Ovary (tissue), 9 donors: Measurements from ENCODE around the gene POU2AF1. TPM values are rescaled to one million over a fixed set of nuclear protein-coding genes. Genes with fewer than 3 reads are reported as not detected.

Source experiments
- DNase-seq, 5 donors: peaks; one replicate each; pipeline ENCODE4 v3.0.0-alpha.2; 2019 to 2020
- H3K27ac ChIP-seq, 2 donors: fragments of 200-600 bp; one replicate each; pipeline versions ENCODE4 v1.5.1 to v1.8.0; 2019 to 2022
- H3K27me3 ChIP-seq: fragments of 200-600 bp; one replicate; pipeline ENCODE4 v1.8.0; 2022
- H3K36me3 ChIP-seq: fragments of 200-600 bp; sonication (generic); one replicate; pipeline ENCODE4 v1.5.1; 2019
- H3K4me1 ChIP-seq: one replicate; pipeline ENCODE4 v1.8.1; 2013; ENCODE audit warnings: mild to moderate bottlenecking, moderate library complexity; ENCODE audit not compliant: insufficient read depth
- H3K4me3 ChIP-seq: fragments of 200-600 bp; sonication (generic); one replicate; pipeline ENCODE4 v1.5.1; 2017
- H3K9me3 ChIP-seq, 2 donors: fragments of 200-600 bp in 1 of 2; sonication (generic) in 1 of 2; one replicate each; pipeline versions ENCODE4 v1.5.1 to v1.8.1; 2013 to 2019; ENCODE audit warnings: mild to moderate bottlenecking in 1 of 2, moderate library complexity in 1 of 2
- EP300 ChIP-seq: sonication (generic); formaldehyde crosslinking; IDR thresholded peaks from one replicate; pipeline ENCODE4 v1.6.1; 2017; ENCODE audit warnings: antibody characterized with exemption
- POLR2A ChIP-seq: fragments of 450-650 bp; IDR thresholded peaks from one replicate; pipeline ENCODE4 v1.6.1; 2017; ENCODE audit warnings: antibody characterized with exemption, mild to moderate bottlenecking, moderate library complexity
- WGBS, 3 donors: extraction: QIAGEN DNeasy Blood & Tissue Kit in 1 of 3; methylation state at CpG; one replicate each; pipeline versions ENCODE4 v1.1.5 to v1.1.7; 2013 to 2017; 5-methylcytosine and 5-hydroxymethylcytosine counted together
- intact Hi-C, 4 donors: fragments of 100-400 bp; cut with DNase I; formaldehyde crosslinking; loops; one replicate each; pipeline versions ENCODE4 v1.11.0 to v1.15.1; 2022 to 2023
- polyA plus RNA-seq, 2 donors: library from polyadenylated mRNA; stranded (reverse); fragments of 200-250 nt in 1 of 2; fragments of 350-450 nt in 1 of 2; fragmentation: Illumina TruSeq in 1 of 2; extraction: RNeasy Lipid Tissue Mini Kit (QIAGEN cat#74804) in 1 of 2; gene quantifications; one replicate each; pipeline ENCODE4 v1.2.3, GENCODE V29; 2013 to 2014
- total RNA-seq, 7 donors: library from RNA; depleted of rRNA in 2 of 7; stranded (reverse); fragments of >200 nt in 2 of 7; fragmentation: NEBNext Ultra II Directional in 3 of 7; extraction: Animal tissue kit (Norgen Biotek cat#: 25700) in 3 of 7; gene quantifications; one replicate each; pipeline versions ENCODE4 v1.1.0 to v1.2.4, GENCODE V29; 2016 to 2023
- TF ChIP-seq, protein P1 (sequence below), 3 donors: fragments of 450-650 bp in 2 of 3; fragments of 200-600 bp in 1 of 3; IDR thresholded peaks; one replicate each; pipeline versions ENCODE4 v1.5.1 to v1.8.0; 2016 to 2022; ENCODE audit warnings: antibody characterized with exemption in 3 of 3, mild to moderate bottlenecking in 1 of 3
- donor health status: DM: no; HTN: no; CAD: no; lungs with moderate emphysema.
- donor health status: DM: no; HTN: no; CAD: no.
- donor health status: Bipolar disorder and iron deficiency.
- donor health status: DM: yes; HTN: yes; CAD: no.
- donor health status: DM: no; HTN: no; CAD: no.
- donor health status: DM: yes; HTN: yes; CAD: no.

The POU2AF1 gene
- total and polyA plus RNA-seq, 9 donors: 0.29 to 4.1 (median 0.83) TPM

DNA sequence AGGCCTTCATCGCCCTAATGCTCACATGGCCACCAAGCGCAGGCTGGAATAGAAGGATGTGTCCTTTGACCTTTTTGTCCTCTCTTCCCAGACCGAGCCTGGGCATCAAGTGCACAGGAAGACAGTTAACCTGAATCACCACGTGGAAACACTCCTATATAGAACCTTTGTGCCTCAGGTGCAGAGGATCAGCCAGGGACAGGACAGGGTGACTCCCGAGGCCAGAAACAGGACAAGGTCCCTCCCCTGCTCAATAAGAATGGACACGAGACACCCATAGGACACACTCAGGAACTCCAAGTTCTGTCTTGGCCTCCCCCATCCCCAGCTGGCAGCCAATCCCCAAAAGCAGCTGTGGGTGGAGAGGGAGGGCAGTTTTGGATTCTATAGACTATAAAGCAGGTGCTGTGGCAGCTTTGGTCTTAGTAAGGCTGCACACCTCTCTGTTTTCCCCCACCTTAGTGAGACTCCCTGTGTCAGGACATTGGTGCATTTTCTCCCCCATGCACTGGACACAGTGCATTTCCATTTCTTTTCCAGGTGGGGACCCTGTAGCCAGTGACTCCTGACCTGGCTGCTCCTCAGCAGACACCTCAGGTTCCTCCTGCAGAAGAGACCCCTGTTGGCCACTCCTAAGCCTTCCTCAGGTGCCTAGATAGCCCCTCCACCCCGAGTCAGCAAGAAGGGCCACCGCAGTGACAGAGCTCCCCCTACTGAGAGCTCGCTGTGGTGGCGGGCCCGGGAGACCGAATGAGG is 43.6 kb upstream of the POU2AF1 start:
- Histone ChIP-seq H3K36me3 (no peaks in the 10 kb centered on the region), H3K4me1 (peaks cover 18% of the 10 kb centered on the region), H3K27me3 (no peaks in the 10 kb centered on the region), H3K4me3 (no peak overlapping the region), H3K27ac (no peak overlapping the region), H3K9me3 (no peaks in the 10 kb centered on the region)
- peak; percentile 59 to 76 (median 67) for DNase-seq
- intact Hi-C loops: loop anchor here (2.0 to 5.0 kb wide), 3 partner anchors 125 to 140 kb away; partner anchors contain the start of gene POU2AF3 (in 2 of the 4)
- WGBS, 3 donors: 53 to 56% (median 55%) methylated on average over 12 of the region's 12 CpGs
- TF ChIP-seq, protein P1, sequence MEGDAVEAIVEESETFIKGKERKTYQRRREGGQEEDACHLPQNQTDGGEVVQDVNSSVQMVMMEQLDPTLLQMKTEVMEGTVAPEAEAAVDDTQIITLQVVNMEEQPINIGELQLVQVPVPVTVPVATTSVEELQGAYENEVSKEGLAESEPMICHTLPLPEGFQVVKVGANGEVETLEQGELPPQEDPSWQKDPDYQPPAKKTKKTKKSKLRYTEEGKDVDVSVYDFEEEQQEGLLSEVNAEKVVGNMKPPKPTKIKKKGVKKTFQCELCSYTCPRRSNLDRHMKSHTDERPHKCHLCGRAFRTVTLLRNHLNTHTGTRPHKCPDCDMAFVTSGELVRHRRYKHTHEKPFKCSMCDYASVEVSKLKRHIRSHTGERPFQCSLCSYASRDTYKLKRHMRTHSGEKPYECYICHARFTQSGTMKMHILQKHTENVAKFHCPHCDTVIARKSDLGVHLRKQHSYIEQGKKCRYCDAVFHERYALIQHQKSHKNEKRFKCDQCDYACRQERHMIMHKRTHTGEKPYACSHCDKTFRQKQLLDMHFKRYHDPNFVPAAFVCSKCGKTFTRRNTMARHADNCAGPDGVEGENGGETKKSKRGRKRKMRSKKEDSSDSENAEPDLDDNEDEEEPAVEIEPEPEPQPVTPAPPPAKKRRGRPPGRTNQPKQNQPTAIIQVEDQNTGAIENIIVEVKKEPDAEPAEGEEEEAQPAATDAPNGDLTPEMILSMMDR (IDR thresholded peaks at IDR 0.05): peak; percentile 46 to 64 (median 61)
- no peak for TF ChIP-seq EP300

DNA sequence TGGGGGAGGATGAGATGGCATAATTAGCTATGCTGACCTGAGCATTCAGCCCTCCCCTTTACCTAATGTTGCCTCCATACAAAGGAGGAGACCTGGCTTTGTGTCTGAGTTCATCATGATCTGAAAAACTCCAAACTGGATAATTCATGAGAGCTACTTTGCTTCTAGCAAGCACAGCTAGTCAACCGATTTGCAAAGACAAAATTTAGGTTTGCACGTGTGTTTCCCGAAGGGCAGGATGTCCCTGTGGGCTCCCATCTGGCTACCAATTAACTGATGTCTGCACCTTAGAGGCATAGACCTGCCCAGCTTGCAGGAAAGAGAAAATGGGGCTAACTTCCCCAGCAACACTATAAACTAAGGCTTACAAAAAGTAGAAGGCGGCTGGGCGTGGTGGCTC is 42.2 kb upstream of the POU2AF1 start:
- Histone ChIP-seq H3K4me1 (peaks cover 22% of the 10 kb centered on the region), H3K9me3 (no peaks in the 10 kb centered on the region), H3K36me3 (no peaks in the 10 kb centered on the region), H3K4me3 (no peak overlapping the region), H3K27me3 (no peaks in the 10 kb centered on the region), H3K27ac (no peak overlapping the region)
- no peak for TF ChIP-seq EP300
- TF ChIP-seq POLR2A: no peak
- TF ChIP-seq, protein P1 (IDR thresholded peaks at IDR 0.05): no peak
- 95 to 98% (median 96%) methylated on average over 5 of the region's 5 CpGs for WGBS, 3 donors
- intact Hi-C loops: loop anchor here (5.0 kb wide), 2 partner anchors 124 to 139 kb away; partner anchors contain the start of gene POU2AF3 (in 2 of the 4)
- no peak for DNase-seq

DNA sequence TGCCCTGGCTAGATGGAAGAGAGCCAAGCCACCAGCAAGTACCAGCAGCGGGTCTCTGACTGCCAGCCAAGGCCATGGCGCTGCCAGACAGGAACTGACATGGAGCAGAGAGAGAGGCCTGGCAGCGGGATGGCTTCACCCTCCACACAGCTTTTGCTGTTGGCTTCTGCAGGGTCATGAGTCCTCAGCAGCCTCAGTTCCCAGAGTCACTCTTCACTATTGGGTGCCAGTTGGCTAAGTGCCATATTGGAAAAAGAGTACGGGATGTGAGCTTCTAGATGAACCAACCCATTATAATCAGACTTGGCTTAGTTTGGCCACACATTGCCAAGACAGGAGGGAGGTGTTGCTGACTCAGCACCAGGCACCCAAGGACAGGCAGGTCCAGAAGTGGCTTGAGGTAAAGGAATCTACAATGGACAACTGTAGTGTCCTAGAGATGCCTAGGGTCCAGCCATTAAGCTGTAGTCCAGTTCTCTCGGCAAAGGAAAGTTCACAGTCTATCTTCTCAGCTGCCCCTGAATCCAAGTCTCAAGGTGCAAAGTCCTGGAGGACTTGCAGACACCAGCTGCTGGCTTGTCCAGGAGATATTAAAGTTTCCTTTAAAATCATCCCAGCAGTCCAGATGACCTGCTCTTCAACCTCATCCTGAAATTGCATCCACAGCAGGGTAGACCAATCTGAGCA is 40.7 kb upstream of the POU2AF1 start:
- TF ChIP-seq POLR2A (no peak), EP300 (no peak)
- TF ChIP-seq, protein P1 (IDR thresholded peaks at IDR 0.05): no peak
- Histone ChIP-seq H3K4me3 (no peak overlapping the region), H3K36me3 (no peaks in the 10 kb centered on the region), H3K4me1 (peaks cover 24% of the 10 kb centered on the region), H3K9me3 (no peaks in the 10 kb centered on the region), H3K27me3 (no peaks in the 10 kb centered on the region), H3K27ac (no peak overlapping the region)
- peak in 1 of 5 donors; percentile 39 for DNase-seq
- WGBS, 3 donors: 58 to 65% (median 62%) methylated on average over 5 of the region's 5 CpGs
- intact Hi-C loops: loop anchor here (5.0 kb wide), 2 partner anchors 122 to 137 kb away; partner anchors contain the start of gene POU2AF3 (in 3 of the 4)

DNA sequence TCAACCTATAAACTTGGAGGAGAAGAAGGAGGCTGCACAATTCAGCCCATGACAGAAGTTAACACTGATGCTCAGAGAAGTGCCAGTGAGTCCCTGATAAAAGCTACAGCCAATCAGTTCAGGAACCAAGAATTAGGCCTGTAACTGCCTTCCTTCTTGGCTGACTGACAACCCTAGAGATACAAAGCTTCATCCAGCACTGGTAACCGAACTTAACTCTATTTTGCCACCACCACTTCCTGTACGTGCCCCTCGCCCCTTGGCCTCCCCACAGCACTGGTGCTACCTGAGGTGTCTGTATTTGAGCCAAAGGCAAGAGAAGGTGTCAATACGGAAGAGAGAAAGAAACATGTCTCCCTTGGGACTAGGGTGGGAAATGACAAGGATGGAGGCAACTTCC is 40.1 kb upstream of the POU2AF1 start:
- no peak overlapping the region for H3K27ac ChIP-seq

More for the DNA sequence above, 40.1 kb upstream of the POU2AF1 start:
- WGBS, 3 donors: 84 to 91% (median 88%) methylated on average over 4 of the region's 4 CpGs
- intact Hi-C loops: loop anchor here in 1 of 4 donors (5.0 kb wide), 1 partner anchor 122 kb away; the partner anchor contains the start of gene POU2AF3
- no peak for TF ChIP-seq POLR2A
- TF ChIP-seq, protein P1 (IDR thresholded peaks at IDR 0.05): no peak
- TF ChIP-seq EP300: no peak
- DNase-seq: no peak
- H3K27me3 ChIP-seq: no peaks in the 10 kb centered on the region
- no peak overlapping the region for H3K4me3 ChIP-seq
- H3K36me3 ChIP-seq: no peaks in the 10 kb centered on the region
- no peaks in the 10 kb centered on the region for H3K9me3 ChIP-seq
- peaks cover 24% of the 10 kb centered on the region for H3K4me1 ChIP-seq
